Myocyte (in vitro differentiated cells): ENCODE results near the gene OCA2. TPM values are rescaled to one million over a fixed set of nuclear protein-coding genes. Genes with fewer than 3 reads are reported as not detected.
"Not testable (repeated sequence)": the region's sequence is repeated elsewhere in the genome, so short reads cannot be mapped to it uniquely, and the experiment has no call there.

ENCODE experiments used
- DNase-seq: peaks from one replicate; pipeline ENCODE4 v3.0.0-alpha.2; 2012; ENCODE audit warnings: low read depth
- total RNA-seq: library from RNA; depleted of rRNA; stranded (reverse); fragments of >200 nt; gene quantifications from 2 replicates; pipeline ENCODE4 v1.2.3, GENCODE V29; 2014

The OCA2 gene
- total RNA-seq, 1 donor from 2014 or later: not detected

DNA sequence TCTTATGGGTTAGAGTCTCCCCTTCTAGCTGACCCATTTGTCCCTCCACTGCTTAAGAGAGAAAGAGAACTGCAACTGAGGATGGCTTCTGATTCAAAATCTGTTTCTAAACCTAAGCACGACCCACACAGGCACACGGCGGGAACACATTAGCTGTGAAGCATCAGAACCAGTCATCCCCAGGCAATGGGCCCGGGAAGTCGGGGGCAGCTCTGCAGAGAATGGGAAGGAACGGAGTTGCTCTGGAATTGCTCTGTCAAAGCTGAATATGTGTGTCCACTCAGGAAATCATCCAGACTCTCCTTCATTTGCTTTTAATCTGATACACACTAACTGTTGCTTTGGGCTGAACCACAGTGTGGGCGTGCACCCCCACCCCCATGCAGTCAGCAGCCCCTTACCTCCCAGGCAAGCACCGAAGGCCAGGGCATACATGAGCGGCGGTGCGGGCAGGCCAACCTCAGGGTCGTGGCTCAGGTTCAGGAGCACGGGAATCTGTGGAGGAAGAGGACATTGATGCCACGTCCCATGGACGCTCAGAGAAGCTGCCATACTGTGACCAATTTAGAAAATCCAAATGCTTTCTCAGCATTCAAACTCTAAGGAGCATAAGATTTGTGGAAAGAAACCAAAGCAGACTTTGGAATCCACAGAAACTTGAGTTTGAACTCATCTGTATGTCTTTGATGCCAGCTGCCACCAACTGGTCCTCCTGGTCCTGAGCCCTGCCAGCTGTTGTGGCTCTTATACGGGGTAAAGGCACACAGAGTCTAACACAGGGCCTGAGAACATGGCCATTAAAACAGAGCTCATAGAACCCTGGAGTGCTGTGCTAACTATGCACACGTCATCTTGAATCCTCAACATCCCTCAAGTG is 247.9 kb downstream of the OCA2 start:
- no peak for DNase-seq

DNA sequence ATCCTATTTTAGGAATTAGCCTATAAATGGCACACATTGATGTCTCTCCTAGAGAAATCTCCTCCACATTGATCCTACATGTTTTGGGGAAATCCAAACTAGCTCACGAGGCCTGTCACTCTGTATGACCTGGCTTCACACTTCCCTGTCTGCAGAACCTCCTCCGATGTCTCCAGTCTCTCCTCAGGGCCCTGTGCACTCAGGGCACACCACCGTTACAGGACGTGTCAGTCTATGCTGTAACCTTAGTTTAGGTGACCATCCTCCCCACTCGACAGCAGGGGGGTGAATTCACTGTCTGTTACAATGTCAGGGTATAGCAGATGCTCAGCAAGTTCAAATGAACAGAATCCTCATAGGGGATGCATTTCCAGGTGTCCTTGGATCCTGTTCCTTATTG is 249.1 kb downstream of the OCA2 start:
- no peak for DNase-seq

DNA sequence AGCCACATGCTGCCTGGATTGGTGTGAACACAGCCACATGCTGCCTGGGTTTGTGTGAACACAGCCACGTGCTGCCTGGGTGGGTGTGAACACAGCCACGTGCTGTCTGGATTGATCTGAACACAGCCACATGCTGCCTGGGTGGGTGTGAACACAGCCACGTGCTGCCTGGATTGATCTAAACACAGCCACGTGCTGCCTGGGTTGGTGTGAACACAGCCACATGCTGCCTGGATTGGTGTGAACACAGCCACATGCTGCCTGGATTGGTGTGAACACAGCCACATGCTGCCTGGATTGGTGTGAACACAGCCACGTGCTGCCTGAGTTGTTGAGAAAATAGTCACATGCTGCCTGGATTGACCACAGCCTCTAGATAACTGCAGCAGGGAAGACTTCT is 250.2 kb downstream of the OCA2 start:
- DNase-seq: not testable (repeated sequence)

DNA sequence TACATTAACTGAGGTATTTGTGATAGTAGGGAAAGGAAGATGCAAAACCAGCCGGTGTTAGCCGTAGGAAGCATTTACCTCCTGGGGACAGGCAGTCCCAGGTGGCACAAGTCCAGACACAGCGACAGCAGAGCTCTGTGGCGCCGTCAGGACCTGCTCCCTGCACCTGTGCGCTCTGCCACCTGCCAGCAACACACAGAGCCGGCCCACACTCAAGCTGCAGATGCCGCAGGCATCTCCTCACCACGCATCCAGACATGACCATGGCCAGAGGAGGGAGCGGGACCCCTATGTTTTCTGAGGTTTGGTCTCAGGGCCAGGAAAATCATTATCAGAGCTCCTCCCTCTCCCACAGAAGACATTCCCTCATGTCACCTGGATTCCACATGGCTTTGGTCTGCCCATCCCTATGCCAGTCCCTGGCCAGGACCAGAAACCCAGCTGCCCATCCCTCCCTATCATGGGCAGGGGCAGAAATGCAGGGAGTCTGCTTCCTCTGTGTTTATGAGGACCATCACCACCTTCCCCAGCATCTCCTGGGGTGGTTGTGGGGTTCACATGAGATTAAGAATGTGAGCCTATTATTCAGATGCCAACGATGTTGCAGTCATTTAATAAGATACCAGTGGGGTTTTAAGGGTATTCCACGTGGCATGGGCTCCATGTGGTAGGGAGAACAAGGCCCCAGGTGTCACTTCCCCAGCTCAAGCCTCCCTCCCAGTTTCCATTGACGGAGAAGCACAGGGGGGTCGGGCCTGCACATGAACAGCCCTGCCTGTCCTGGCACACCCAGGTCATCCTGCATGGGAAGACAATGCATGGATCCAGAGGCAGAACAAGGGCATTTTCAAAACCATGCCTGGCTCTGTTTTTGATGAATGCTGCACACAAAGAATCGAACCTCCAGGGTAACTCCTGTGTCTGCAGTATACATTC is 251.1 kb downstream of the OCA2 start:
- no peak for DNase-seq

DNA sequence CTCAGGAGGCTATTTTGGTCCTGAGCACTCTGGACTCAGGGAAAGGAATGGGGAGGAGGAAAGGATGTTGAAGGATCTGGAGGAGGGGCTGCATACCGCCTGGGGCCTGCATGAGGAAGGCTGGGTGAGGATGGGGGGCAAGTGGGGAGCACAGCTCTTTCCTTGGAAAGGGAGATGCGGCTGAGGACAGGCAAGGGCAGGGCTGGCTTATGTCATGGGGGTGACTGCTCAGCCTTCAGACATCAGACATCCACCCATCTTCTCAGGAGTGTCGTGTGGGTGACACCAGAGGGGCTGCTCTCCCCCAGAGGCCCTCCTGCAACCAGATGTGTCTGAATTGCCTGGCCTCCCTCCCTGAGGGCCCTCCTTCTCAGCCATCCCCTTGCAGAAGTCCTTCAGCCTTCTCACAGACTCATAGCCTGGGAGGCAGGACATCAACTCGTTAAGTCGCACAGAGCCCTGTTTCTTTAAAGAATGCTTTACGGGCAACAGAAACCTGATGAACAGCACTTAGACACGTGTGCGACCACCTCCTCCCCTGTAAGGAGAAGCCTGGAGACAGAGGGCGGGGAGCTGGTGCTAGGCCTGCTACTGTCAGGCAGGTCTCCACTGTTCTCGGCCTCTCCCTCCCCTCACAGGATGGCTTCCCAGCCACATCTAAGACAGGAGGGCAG is 252.3 kb downstream of the OCA2 start:
- no peak for DNase-seq

DNA sequence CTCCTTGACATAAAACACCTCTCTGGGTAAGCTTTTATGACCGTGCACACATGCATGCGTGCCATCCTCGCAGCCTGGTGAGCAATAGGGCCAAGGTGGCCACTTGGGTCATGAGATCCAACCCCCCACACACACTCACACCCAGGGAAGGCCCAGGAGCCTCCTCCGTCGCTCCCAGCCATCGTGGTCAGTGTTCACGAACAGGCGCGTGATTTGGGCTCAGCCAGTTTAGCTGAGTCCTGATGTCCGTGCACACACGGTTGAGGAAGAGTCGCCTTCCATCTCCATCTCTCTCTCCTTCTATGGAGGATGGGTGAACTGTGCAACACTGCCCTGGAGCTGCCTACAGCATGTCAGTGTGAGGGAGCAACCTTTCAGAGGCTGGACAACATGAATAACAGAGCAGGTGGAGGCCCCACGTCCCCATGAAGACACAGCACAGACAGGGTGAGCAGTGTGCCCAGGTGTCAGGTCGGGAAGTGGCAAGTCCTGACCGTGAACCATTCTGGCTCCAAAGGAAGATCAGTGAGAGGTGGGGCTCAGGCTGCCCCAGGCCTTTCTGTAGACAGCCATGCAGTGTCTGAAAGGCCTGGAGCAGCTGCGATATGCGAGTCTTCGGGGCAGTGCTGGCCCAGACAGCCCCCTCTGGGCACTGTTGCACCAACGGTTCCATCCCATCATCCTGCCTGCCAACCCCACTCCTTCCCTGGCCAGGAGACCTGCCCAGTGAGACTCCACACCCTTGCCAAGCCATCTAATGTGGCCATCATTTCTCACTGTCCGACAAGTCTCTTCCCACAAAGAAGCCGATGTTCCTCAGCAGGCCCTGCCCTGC is 253.4 kb downstream of the OCA2 start:
- no peak for DNase-seq

DNA sequence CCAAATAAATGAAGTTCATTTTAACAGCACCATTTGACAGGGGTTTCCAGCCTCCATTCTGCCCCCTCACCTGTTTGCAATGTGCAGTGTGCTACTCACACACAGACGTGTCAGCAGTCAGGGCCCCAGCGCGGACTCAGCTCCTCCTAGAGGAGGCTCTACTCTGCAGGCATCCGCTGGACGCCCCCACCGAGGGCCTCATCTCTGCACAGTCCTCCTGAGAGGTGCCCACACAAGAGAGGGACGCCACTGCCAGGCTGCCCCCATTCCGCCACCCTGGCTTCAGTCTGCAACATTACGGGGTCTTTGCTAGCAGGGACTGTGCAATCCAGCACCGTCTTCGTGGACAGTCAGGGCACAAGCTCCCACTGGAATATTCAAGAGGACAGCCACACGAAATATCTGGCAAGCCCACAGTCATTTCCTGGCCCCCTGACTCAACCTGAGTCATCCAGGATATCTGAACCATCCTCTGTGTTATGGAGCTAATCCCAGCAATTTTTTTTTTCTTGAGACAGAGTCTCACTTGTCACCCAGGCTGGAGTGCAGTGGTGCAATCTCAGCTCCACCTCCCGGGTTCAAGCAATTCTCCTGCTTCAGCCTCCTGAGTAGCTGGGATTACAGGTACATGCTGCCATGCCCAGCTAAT is 255.0 kb downstream of the OCA2 start:
- DNase-seq: no peak

DNA sequence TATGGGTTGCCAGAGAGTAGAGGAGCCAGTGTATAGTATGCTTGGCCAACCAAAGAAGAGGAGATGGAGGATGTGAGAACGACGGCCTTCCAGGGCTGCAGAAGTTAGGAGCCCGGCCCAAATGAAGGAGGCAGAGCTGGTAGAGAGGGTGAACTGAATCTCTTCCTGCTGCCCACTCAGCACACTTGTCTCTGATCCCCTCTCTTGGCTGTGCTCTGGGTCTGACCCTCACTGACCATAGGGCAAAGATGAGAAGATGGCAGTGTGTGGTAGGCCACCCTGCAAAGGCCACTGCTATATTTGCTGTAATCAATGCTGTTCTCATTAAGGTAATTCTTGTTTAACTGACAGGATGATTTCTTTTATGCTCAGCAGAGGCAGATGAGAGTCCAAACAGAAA is 256.0 kb downstream of the OCA2 start:
- no peak for DNase-seq

DNA sequence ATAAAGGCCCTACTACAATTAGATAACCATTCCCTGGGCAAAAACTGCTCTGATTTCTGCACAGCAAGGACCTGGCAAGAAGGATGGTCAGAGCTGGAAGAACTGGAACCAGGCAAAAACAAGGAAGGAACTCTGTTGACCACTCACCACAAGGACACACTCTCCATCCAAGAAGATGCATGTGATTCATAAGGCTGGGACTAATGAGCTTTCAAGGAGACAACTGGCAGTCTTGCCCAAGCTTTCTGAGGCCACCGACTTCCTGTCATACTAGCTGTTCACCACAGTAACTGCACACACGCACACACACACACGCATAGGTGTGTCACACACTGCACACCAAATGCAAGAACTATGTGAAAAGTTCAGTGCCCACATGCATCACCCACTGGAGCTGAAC is 256.6 kb downstream of the OCA2 start:
- no peak for DNase-seq

DNA sequence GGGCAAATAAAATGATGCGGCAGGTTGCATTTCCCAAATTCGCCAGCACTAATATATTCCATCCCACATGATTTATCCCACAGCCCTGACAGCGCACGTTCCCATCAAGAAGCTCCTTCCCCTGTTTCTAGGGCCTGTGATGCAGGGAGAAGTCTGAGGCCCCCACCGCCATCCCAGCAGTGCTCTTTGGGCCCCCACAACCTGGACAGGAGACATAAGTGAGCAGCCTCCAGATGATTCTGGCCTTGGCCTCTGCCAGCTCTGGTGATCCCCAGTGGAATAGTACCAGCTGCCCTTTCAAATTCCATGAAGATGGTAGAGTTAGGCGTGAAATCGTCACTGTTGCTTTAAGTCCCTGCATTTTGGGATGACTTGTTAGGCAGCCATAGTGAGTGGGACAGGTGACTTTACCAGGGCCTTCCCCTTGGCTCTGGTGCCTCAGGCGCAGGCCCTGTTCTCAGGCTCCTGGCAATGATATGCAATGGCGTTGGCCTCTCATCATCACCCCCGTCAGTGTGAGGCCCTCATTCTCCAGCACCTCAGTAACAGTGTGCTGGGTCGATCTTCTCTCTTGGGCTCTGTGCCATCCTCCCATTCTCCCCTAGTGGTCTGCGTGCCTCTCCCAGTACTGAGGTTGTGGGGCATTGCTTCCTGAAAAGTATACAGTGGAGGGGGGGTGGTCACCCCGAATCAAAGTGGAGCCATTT is 263.7 kb downstream of the OCA2 start:
- no peak for DNase-seq

DNA sequence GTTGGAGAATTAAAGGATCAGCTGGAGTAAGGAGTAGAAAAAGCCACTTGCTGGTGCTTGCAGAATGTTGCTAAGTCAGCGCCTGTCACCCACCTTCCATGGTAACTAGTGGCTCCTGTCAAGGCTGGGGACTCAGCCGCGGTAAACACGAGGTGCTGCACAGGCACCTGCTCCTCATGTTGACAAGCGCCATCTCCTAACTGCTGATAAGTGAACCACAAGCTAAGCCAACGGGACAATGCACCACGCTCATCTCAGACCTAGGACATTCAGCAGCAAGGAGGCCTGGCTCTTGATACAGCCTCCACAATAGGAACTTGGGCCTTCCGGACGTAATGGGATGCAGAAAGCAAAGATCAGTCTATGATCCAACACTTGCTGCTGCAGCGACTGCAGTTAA is 264.4 kb downstream of the OCA2 start:
- DNase-seq: no peak

DNA sequence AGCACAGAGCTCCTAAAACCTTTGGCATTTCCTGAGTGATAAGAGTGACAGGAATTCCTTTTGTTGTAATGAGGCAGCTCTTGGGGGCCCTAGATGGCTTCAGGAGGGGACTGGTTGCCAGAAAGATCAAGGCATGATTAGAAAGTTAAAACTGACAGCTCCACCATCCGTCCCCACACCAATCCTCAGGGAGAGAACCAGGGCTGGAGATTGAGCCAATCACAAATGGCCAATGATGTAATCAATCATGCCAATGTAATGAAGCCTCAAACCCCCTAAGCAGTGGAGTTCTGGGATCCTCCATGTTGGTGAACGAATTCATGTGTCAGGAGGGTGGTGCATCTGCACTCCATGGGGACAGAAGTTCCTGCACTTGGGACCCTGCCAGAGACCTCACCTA is 265.1 kb downstream of the OCA2 start:
- DNase-seq: no peak

DNA sequence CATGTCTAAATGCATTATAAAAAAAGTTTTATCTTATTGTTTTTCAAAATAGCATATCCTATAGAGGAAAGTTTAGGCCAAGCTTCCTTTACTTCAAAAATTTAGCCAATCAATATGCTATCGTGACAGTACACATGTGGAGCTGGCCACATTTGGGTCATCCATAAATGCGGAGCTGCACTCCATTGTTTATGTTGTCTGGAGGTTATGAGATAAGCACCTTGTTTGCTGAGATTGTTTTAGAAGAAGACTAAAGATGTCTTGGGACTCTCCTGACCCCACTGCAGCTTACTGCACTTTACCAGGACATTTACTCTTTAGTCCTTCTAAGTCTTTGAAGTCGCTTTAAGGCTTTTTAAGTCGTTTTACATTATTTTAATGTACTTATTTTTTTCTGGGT is 265.9 kb downstream of the OCA2 start:
- no peak for DNase-seq

DNA sequence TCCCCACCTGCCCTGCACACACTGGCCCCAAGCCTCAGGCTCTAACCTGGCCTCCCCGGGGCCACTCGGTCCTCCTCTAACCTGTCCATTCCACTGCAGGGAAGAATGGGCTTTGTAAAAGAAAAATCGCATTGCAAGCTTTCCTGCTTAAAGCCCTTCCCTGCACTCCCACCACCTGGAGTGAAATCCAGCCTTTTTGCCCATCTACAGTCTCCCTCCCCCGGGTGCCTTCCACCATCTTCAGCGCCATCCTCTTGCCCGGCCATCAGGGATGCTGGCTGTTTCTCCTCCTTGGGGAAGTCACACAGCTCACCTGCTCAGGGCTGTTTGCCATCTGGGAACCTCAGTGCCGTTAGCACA is 266.9 kb downstream of the OCA2 start:
- DNase-seq: no peak

DNA sequence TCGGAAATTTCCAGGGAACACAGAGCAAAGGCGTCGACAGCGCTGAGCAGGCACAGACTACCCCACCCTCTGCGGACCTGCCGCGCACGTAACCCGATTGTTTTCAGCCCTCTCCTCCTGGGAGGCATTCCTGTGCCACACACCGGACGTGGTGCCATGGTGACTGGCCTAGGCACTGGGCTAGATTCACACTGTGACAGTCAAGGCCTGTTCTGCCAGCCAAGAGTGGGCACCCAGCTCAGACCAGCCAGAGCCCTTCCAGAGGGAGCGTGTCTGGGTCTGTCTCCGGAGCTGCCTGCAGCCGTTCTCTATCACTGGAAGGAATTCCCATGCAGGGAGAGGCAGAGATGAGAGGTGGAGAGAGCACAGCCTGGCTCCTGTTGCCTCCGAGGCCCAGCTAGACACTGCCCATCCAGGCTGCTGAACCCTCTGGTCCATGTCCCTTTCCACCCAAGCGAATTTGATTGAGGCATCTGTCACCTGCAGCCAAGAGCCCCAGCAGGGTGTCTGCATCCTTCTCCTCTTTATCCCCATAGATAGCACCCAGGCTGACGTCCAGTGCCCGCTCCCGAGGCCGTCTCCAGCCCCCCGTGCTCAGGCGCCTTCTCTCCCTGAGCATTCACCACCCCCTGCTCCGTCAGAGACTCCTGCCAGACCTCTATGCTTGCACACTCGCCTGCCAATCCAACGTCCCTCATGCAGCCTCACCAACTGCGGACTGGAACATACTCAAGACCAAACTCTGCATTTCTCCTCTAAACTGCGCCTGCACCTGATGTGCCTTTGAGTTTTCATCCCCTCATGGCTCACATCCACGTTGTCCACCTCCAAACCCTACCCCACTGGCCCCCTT is 267.5 kb downstream of the OCA2 start:
- no peak for DNase-seq

DNA sequence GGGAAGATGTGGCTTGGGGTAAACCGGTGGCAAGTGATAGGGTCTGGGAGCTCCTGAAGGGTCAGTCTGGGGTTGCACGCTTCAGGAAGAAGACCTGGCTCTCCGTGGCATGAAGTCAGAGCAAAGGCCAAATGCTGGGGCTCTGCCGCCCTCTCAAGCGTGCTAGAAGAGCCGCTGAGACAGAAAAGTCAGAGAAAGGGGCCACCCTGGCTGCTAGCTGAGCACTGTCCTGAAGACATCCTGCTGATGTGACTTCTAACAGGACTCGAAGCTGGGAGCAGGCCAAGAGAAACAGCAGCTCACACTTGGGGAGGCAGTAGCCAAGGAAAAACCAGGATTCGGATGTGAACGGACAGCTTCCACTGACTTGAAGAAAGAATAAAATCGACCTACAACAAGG is 270.4 kb downstream of the OCA2 start:
- DNase-seq: no peak

DNA sequence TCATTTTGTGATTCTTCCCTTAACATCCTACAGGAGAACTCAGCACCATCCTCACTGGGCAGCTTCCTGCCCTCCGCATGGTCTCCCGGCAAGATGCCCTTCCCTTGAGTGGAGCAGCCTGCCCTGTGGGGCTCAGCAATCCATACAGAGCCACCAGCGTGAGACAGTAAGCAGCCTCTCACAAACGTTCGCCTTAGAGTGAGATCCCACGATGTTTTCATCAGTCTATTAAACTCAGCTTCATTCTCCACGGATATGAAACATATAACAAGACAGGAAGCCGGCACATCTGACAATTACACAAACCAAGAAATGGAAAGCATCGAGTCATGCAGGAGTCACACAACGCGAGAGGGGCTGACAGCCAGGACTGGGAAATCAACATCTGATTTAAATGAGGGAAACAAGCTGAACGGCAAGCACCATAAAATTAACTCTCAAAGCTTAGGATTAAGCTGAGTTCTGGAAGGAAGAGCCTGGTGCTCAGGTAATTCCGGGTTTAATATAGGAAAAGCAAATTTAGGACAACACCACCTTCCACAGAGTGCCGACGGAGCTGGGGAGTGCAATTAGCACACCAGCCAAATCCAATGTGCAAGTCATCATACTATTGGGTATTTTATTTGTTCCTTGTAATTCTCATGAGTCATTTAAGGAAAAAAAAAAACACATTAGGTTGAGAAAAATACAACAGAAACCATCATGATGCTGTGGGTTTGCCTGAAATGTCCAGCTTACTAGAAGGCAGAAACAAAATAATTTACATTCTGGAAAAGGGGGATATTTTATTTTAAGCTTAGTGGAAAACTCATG is 272.0 kb downstream of the OCA2 start:
- DNase-seq: no peak

DNA sequence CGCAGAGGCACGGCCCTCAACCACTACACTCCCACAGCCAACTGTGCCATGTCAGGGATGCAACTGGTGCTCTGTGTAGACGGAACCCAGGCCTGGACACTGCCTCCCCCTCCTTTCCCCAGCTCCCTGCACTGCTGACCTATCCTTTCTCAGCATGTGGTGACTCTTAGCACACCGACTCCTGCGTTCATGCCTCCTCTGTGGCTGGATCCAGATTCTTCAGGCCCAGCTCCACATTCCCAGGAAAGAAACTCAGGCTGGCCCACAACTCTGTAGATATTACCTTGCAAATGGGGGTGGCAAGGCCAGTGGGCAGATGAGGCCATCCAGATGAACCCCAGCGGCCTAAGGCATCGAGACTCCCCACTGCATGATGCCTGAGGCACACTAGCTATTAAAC is 272.7 kb downstream of the OCA2 start:
- no peak for DNase-seq
